Head of caudate nucleus (tissue), 42 donors: ENCODE results near the gene EXOC3L1.

Experiments used
- DNase-seq, 42 donors: peaks; one replicate each; pipeline versions ENCODE4 v3.0.0 to v3.0.0-alpha.2; 2020 to 2021; ENCODE audit warnings: mixed read lengths in 7 of 42
- intact Hi-C: fragments of 100-400 bp; cut with DNase I; formaldehyde crosslinking; loops from one replicate; pipeline ENCODE4 v1.15.0; 2022

The EXOC3L1 gene

GRCh38 chr16:67201411-67202345 lies 11.7 kb upstream of the EXOC3L1 start:
- DNase-seq: no peak
- intact Hi-C loops: no loop called here

GRCh38 chr16:67200491-67200890 lies 10.6 kb upstream of the EXOC3L1 start:
- intact Hi-C loops: no loop called here
- no peak for DNase-seq

GRCh38 chr16:67199808-67200198 lies 9.9 kb upstream of the EXOC3L1 start:
- DNase-seq: peak in 2 of 42 donors; percentile 31 to 48
- intact Hi-C loops: no loop called here

GRCh38 chr16:67199011-67199807 lies 9.3 kb upstream of the EXOC3L1 start, which contains the start of gene ELMO3:
ELMO3 (plus strand) TSS chr16:67199131; CDS start chr16:67199327, 196 bp downstream.
- peak in 8 of 42 donors; percentile 23 to 57 (median 35) for DNase-seq
- intact Hi-C loops: no loop called here

- intact Hi-C loops: no loop called here
- peak in 40 of 42 donors; percentile 40 to 83 (median 68) for DNase-seq
Observed at GRCh38 chr16:67198238-67198734, 8.3 kb upstream of the EXOC3L1 start.

- no peak for DNase-seq
- intact Hi-C loops: no loop called here
Observed at GRCh38 chr16:67197704-67198103, 7.8 kb upstream of the EXOC3L1 start.

- intact Hi-C loops: no loop called here
- DNase-seq: no peak
Observed at GRCh38 chr16:67196881-67197280, 6.9 kb upstream of the EXOC3L1 start.

GRCh38 chr16:67195676-67196075 lies 5.7 kb upstream of the EXOC3L1 start:
- no peak for DNase-seq
- intact Hi-C loops: no loop called here

- intact Hi-C loops: loop anchor here (5.0 kb wide), 1 partner anchor 33 kb away; the partner anchor contains the start of gene TMEM208
- no peak for DNase-seq
Observed at GRCh38 chr16:67194260-67194659, 4.3 kb upstream of the EXOC3L1 start.

- no peak for DNase-seq
- intact Hi-C loops: loop anchor here (5.0 kb wide), 1 partner anchor 34 kb away; the partner anchor contains the start of gene TMEM208
Observed at GRCh38 chr16:67193536-67193935, 3.6 kb upstream of the EXOC3L1 start.

GRCh38 chr16:67192781-67193361 lies 2.9 kb upstream of the EXOC3L1 start:
- intact Hi-C loops: loop anchor here (5.0 kb wide), 1 partner anchor 34 kb away; the partner anchor contains the start of gene TMEM208
- no peak for DNase-seq

GRCh38 chr16:67191995-67192681 lies 2.2 kb upstream of the EXOC3L1 start, which contains the start of gene E2F4:
E2F4 (plus strand) TSS chr16:67192155; CDS start chr16:67192228, 73 bp downstream.
- peak; percentile 88 to 98 (median 94) for DNase-seq
- intact Hi-C loops: loop anchor here (5.0 kb wide), 1 partner anchor 35 kb away; the partner anchor contains the start of gene TMEM208

- DNase-seq: no peak
- intact Hi-C loops: loop anchor here (5.0 kb wide), 1 partner anchor 36 kb away; the partner anchor contains the start of gene TMEM208
Observed at GRCh38 chr16:67191411-67191994, 1.6 kb upstream of the EXOC3L1 start.

- intact Hi-C loops: loop anchor here (5.0 kb wide), 1 partner anchor 37 kb away; the partner anchor contains the start of gene TMEM208
- no peak for DNase-seq
Observed at GRCh38 chr16:67190448-67191399, 788 bp upstream of the EXOC3L1 start.

- intact Hi-C loops: no loop called here
- DNase-seq: no peak
Observed at GRCh38 chr16:67188798-67189197, 1.1 kb downstream of the EXOC3L1 start.

- intact Hi-C loops: no loop called here
Observed at GRCh38 chr16:67188323-67188722, 1.6 kb downstream of the EXOC3L1 start.

More at GRCh38 chr16:67188323-67188722, 1.6 kb downstream of the EXOC3L1 start:
- no peak for DNase-seq
